GM12865 (cell line): ENCODE measurements around the gene CHRNA3.

Experiments
- DNase-seq: peaks from one replicate; pipeline ENCODE4 v3.0.0; 2010; ENCODE audit warnings: low read depth
- H3K4me3 ChIP-seq: 2 replicates; pipeline ENCODE4 v1.5.1; 2011; ENCODE audit warnings: mild to moderate bottlenecking, low read depth, low read length, control low read depth
- TF ChIP-seq, protein P1 (sequence below): IDR thresholded peaks from 2 replicates; pipeline ENCODE4 v1.5.1; 2011; ENCODE audit warnings: low read length, control low read depth, low read depth, inconsistent platforms; ENCODE audit not compliant: insufficient read depth; ENCODE audit errors: missing control alignments

Gene CHRNA3

GRCh38 chr15:78645009-78645408 is 24.2 kb upstream of the CHRNA3 start:
- no peak for DNase-seq
- TF ChIP-seq, protein P1, sequence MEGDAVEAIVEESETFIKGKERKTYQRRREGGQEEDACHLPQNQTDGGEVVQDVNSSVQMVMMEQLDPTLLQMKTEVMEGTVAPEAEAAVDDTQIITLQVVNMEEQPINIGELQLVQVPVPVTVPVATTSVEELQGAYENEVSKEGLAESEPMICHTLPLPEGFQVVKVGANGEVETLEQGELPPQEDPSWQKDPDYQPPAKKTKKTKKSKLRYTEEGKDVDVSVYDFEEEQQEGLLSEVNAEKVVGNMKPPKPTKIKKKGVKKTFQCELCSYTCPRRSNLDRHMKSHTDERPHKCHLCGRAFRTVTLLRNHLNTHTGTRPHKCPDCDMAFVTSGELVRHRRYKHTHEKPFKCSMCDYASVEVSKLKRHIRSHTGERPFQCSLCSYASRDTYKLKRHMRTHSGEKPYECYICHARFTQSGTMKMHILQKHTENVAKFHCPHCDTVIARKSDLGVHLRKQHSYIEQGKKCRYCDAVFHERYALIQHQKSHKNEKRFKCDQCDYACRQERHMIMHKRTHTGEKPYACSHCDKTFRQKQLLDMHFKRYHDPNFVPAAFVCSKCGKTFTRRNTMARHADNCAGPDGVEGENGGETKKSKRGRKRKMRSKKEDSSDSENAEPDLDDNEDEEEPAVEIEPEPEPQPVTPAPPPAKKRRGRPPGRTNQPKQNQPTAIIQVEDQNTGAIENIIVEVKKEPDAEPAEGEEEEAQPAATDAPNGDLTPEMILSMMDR, result no peak
- H3K4me3 ChIP-seq, result no peak overlapping the region

DNA sequence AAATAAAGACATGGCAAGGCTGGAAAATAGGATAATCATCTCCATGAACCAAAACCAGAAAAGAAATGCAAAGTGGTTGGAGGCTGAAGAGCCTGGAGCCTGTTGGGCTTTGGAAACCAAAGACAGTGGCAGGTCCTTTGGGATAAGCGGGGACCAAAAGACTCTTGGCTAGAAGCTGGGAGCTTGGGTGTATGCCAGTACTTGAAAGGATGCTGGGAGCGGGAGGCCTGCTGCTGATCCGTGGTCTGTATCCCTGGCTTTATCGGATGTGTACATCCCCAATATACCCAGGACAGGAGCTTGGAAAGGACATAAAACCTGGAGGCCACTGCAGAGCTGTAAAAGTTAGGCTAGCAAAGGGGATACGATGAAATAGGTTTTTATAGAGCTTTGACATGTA is 21.5 kb upstream of the CHRNA3 start:
- no peak overlapping the region for H3K4me3 ChIP-seq
- no peak for DNase-seq
- TF ChIP-seq, protein P1, result no peak

GRCh38 chr15:78641749-78642275 is 21.0 kb upstream of the CHRNA3 start:
- DNase-seq, result no peak
- TF ChIP-seq, protein P1, result no peak
- H3K4me3 ChIP-seq, result no peak overlapping the region

DNA sequence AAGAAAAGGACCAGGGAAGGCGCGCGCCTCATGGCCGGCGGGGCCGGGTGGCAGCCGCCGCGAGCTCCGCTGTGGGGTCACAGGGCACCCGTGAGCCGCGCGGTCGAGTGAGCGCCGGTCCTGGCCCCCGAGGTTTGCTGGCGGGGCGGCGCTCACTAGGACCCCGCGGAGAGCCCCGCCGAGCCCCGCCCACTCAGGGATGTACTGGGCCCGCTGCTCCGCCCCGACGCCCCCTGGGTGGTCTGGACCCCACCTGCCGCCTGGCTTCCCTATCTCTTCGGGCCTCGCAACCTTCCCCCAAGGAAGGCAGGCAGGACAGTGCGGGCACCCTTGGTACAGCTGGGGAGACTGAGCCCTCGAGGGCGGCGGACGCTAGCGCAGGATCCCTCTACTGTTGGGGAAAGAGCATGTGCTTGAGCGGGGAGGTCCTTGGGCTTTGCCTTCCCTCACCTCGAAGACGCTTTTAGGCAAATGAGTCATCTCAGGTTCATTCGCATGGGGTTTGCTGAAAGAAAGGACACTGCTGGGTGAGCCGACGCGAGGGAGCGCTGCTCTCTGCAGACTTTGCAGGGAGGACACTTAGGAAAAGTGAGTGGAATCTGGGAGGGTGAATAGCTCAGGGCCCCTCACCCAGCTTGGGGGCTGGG is 20.4 kb upstream of the CHRNA3 start, which contains the start of gene CHRNB4:
TSS of gene CHRNB4 (minus strand) at position 109 of the 647 bp plus-strand sequence. CDS start at position 32, 77 bp downstream.
- peak within 1 kb of the TSS; percentile 38 for H3K4me3 ChIP-seq
- no peak for DNase-seq
- TF ChIP-seq, protein P1, result no peak

GRCh38 chr15:78640527-78641101 is 19.8 kb upstream of the CHRNA3 start:
- DNase-seq, result no peak
- TF ChIP-seq, protein P1, result no peak
- H3K4me3 ChIP-seq, result peak overlapping the region; percentile 38

- peak; percentile 54 for DNase-seq
- no peak overlapping the region for H3K4me3 ChIP-seq
- TF ChIP-seq, protein P1, result peak; percentile 61
Measured at GRCh38 chr15:78638658-78639314, 18.0 kb upstream of the CHRNA3 start.
